HuH-7.5 (cell line): ENCODE data around the gene PDLIM4.

Experiments
- DNase-seq: peaks from one replicate; pipeline ENCODE4 v3.0.0; 2011; ENCODE audit warnings: low spot score

PDLIM4 gene

GRCh38 chr5:132257131-132258101 lies at the start of gene PDLIM4:
TSS of gene PDLIM4 (plus strand) at chr5:132257696. CDS start at chr5:132257735, 39 bp downstream.
- no peak for DNase-seq

- no peak for DNase-seq
Observed at GRCh38 chr5:132207778-132208177, 49.7 kb upstream of the PDLIM4 start.

- DNase-seq, result no peak
Observed at GRCh38 chr5:132209131-132209530, 48.4 kb upstream of the PDLIM4 start.

DNA sequence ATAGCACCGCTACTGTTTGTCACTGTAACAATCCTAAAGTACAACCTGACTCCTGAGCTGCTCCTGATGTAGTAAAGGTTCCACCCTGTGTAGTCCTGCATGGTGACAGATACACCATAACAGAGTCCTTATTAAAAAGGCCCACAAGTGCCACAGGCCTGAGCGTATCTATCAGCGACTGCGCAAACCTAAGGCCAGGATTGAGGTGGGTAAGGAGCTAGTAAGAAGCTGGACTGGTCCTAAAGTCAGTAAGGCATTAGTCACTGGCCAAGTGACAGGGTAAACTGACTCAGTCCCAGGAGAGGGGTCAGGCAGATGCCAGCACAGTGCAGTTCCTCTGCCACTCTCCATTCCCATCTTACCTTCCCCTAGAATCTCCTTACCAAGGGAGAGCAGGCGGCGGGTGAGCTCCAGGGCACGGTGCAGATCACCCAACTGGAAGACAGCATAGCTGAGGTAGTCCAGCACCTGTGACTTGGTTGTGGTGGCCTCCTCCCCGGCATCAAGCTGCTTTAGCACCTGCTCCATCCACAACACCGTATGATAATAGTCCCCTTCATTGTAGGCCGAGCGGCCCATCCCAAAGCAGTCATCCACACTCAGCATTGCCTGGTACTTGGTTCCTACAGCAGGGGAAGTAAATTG lies 47.5 kb upstream of the PDLIM4 start:
- no peak for DNase-seq

GRCh38 chr5:132210944-132211343 lies 46.6 kb upstream of the PDLIM4 start:
- no peak for DNase-seq

DNA sequence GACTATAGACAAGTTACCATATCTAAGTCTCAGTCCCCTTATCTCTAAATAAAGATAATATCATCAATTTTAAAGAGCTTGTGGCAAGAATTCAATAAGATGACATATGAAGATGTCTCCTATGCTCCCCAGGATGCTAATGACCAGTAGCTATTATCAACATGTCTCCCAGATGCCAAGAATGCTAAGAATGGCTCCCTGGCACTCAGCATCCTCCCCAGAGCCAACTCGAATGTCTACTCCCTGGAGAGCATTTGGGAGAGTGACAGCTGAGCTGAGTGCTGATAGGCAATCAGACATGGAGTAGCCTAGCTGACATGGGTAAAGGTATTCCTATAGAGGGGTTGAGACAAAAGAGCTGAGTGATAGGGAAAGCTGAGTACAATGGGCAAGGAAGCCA lies 45.7 kb upstream of the PDLIM4 start:
- DNase-seq, result no peak

- DNase-seq, result no peak
Observed at GRCh38 chr5:132213666-132214065, 43.8 kb upstream of the PDLIM4 start.

GRCh38 chr5:132214491-132214890 lies 43.0 kb upstream of the PDLIM4 start:
- DNase-seq, result no peak

DNA sequence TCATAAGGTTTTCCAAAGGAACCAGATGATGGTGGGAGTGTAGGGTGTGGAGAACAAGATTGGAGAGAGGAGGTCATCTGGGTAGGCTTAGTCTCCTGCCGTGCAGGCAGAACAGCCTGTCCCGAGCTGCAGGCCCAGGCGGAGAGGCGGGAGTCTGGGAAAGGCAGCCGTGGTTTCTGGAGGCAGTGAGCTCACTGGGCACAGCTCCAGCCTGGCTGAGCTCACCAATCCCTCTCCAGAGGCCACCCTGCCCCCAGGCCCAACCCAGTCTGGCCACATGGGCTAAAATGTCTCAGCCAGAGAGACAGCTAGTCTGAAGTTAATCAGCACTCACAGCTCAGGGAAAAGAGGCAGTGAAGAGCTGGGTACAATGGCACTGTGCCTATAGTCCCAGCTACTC lies 42.2 kb upstream of the PDLIM4 start:
- no peak for DNase-seq

DNA sequence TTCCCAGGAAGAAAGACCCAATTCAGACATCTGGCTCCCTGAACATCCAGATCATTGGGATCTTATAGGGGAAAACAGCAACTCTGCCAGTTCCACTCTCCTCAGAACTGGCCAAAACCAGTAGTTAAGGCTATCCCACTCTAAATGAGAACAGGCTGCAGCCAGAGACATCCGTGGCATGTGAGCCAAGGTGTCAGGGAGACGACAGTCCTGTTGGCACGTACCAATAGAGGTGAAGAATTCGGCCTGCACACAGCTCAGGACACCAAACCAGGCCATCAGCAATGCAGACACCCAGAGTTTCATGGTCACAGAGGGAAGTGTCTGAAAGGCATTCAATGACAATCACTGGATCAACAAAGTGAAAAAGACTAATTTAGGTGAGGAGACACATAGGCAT lies 39.2 kb upstream of the PDLIM4 start:
- no peak for DNase-seq

GRCh38 chr5:132219289-132219970 lies 38.1 kb upstream of the PDLIM4 start:
- no peak for DNase-seq

DNA sequence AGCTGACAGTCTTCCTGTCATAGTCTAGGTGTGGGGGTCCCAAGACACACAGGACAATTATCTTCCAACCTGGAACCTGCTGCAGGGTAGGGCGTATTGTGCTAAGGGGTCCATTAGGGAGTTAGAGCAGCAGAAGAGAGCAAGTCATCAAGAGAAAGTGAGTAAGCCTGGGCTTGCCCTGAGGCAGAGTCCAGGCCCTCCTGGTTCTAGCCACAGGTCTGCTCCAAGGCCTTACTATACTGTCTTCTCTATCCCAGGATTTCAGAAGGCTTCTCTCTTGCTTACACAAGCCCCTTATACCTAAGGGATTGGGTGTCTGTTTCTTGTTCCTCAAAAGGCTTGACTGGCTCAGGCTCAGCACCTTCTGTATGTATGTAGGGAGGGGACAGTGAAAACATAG lies 37.5 kb upstream of the PDLIM4 start:
- no peak for DNase-seq

- DNase-seq, result no peak
Observed at GRCh38 chr5:132220491-132220890, 37.0 kb upstream of the PDLIM4 start.

- no peak for DNase-seq
Observed at GRCh38 chr5:132221781-132222648, 35.5 kb upstream of the PDLIM4 start.

GRCh38 chr5:132222649-132223038 lies 34.9 kb upstream of the PDLIM4 start:
- DNase-seq, result no peak

GRCh38 chr5:132223861-132224260 lies 33.6 kb upstream of the PDLIM4 start:
- no peak for DNase-seq

DNA sequence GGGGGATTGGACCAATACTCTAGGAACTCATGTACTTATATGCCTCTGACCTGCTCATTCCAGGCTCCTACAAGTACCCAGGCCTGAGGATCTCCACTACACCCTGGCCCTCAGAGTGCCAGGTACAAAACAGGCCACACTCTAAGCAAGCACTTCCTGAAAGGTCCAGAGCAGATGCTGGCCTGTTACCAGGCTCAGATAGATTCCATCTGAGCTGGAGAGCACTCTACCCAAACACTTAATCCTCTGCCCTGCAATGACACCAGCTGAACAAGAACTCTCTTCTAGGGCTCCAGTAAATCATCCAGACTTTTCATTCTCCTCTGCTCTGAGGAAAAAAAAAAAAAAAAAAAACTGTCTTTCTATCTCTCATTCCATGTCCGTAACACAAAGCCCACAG lies 32.8 kb upstream of the PDLIM4 start:
- no peak for DNase-seq

DNA sequence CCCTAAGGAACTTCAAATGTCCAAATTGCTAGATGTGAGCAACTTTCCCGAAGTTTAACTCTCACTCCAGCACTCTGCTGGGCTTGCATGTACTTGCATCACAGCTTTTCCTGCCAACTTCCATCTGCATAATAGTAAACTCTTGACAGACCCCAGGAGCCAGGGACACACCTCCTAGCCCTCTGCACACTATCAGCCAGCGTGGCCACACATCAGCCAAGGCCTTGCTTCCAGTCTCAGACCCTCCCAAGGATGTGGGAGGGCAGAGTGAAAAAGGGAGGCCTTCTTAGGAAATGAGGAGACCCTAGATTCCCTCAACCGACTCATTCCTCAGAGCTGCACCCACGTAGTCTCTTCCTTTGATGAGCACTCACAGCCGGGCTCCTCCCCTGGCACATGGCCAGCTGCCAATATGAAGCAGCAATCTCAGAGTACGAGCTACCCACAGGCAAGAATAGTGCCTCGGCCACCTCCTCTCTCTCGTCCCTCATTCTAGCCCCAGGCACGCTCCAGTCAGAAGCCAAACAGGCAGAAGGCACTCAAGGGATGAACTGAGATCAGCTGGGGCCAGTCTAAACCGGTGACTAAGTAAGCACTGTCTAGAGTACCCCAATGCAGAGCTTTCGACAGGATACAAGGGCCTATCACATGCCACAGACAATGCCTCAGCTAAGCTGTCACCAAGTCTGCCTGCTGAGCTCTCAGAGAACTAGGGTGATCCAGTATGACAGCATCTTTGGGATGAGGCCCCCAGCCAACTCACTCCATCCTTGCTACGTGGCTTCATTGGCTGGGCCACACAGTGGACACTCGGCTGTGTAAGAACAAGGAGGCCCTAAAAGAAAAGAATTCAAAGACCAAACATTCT lies 32.1 kb upstream of the PDLIM4 start:
- no peak for DNase-seq

GRCh38 chr5:132226516-132227234 lies 30.8 kb upstream of the PDLIM4 start:
- DNase-seq, result no peak

GRCh38 chr5:132227235-132227484 lies 30.3 kb upstream of the PDLIM4 start:
- DNase-seq, result no peak
